HepG2 (cell line): ENCODE measurements around the gene RAET1L. TPM values are rescaled to one million over a fixed set of nuclear protein-coding genes. Genes with fewer than 3 reads are reported as not detected.
A peak's percentile ranks its signal among the peaks of the same experiment; 100 is the strongest.

Experiments used
- AGO2 ChIP-seq: fragments of 200-400 bp; formaldehyde crosslinking; optimal IDR thresholded peaks from 2 replicates; pipeline ENCODE3; 2017; ENCODE audit warnings: mild to moderate bottlenecking, low read depth, low read length, moderate library complexity
- CREBL2 ChIP-seq: sonication (generic); formaldehyde crosslinking; IDR thresholded peaks from 2 replicates; pipeline ENCODE4 v1.8.1; 2023; ENCODE audit warnings: missing genetic modification reagents, mild to moderate bottlenecking, borderline replicate concordance
- HIVEP1 ChIP-seq: sonication (generic); formaldehyde crosslinking; IDR thresholded peaks from 2 replicates; pipeline ENCODE4 v1.4.0; 2020; ENCODE audit warnings: mild to moderate bottlenecking, missing genetic modification reagents
- KDM2A ChIP-seq: sonication (generic); formaldehyde crosslinking; IDR thresholded peaks from 2 replicates; pipeline ENCODE4 v1.4.0; 2020; ENCODE audit warnings: low read depth, missing genetic modification reagents, borderline replicate concordance
- KLF15 ChIP-seq: sonication (generic); formaldehyde crosslinking; IDR thresholded peaks from 2 replicates; pipeline ENCODE4 v1.8.1; 2023; ENCODE audit warnings: borderline replicate concordance, mild to moderate bottlenecking, inconsistent platforms, missing genetic modification reagents, mixed read lengths
- MLXIP ChIP-seq: sonication (generic); formaldehyde crosslinking; IDR thresholded peaks from 2 replicates; pipeline ENCODE4 v1.9.0; 2021; ENCODE audit warnings: missing genetic modification reagents, borderline replicate concordance
- POLR2G ChIP-seq: fragments of 200-400 bp; formaldehyde crosslinking; IDR thresholded peaks from 2 replicates; pipeline ENCODE4 v1.6.1; 2018; ENCODE audit warnings: mild to moderate bottlenecking, low read depth, low read length, moderate library complexity
- SKIL ChIP-seq: sonication (generic); formaldehyde crosslinking; IDR thresholded peaks from 2 replicates; pipeline ENCODE4 v1.8.0; 2022; ENCODE audit warnings: missing genetic modification reagents, mild to moderate bottlenecking, moderate library complexity, borderline replicate concordance
- SSRP1 ChIP-seq: IDR thresholded peaks from 2 replicates; pipeline ENCODE4 v1.6.1; 2016; ENCODE audit warnings: control low read depth
- TOPORS ChIP-seq: sonication (generic); formaldehyde crosslinking; IDR thresholded peaks from 2 replicates; pipeline ENCODE4 v1.8.0; 2023; ENCODE audit warnings: mild to moderate bottlenecking, missing genetic modification reagents
- ZMAT3 ChIP-seq: sonication (generic); formaldehyde crosslinking; conservative IDR thresholded peaks from 2 replicates; pipeline ENCODE4 v1.7.0; 2021; ENCODE audit warnings: missing genetic modification reagents
- ZNF556 ChIP-seq: sonication (generic); formaldehyde crosslinking; IDR thresholded peaks from 2 replicates; pipeline ENCODE4 v1.4.0; 2020; ENCODE audit warnings: mild to moderate bottlenecking, missing genetic modification reagents, borderline replicate concordance
- ZNF878 ChIP-seq: sonication (generic); formaldehyde crosslinking; IDR thresholded peaks from 2 replicates; pipeline ENCODE4 v1.8.1; 2023; ENCODE audit warnings: mild to moderate bottlenecking, missing genetic modification reagents, moderate library complexity
- ZSCAN21 ChIP-seq: sonication (generic); formaldehyde crosslinking; IDR thresholded peaks from 2 replicates; pipeline ENCODE4 v1.8.0; 2022; ENCODE audit warnings: mild to moderate bottlenecking, missing genetic modification reagents, moderate library complexity, borderline replicate concordance
- ZSCAN22 ChIP-seq: sonication (generic); formaldehyde crosslinking; IDR thresholded peaks from 2 replicates; pipeline ENCODE4 v1.4.0; 2020; ENCODE audit warnings: mild to moderate bottlenecking, missing genetic modification reagents
- polyA plus RNA-seq, 8 experiments: library from polyadenylated mRNA; depleted of rRNA in 3 of 8; stranded (reverse) in 7 of 8; unstranded in 1 of 8; fragments of >200 nt; fragmentation: Illumina TruSeq in 4 of 8; extraction: Trizol in 4 of 8; gene quantifications; 2 replicates each; pipeline versions ENCODE4 v1.2.1 to v1.2.3, GENCODE V29; 2011 to 2016; ENCODE audit warnings: low read depth in 4 of 8, missing spikeins in 1 of 8, mixed read lengths in 1 of 8; ENCODE audit not compliant: insufficient read depth in 1 of 8
- total RNA-seq, 5 experiments: library from RNA; depleted of rRNA; stranded (reverse); fragments of >200 nt; fragmentation: Illumina TruSeq; extraction: Trizol; gene quantifications; 2 replicates each; pipeline ENCODE4 v1.2.3, GENCODE V29; 2016; ENCODE audit warnings: low read depth in 1 of 5

Gene RAET1L
- total and polyA plus RNA-seq, 2 of the 13 experiments (the other 11 are each of a cell fraction or from before 2014, with no cell fraction given): not detected

DNA sequence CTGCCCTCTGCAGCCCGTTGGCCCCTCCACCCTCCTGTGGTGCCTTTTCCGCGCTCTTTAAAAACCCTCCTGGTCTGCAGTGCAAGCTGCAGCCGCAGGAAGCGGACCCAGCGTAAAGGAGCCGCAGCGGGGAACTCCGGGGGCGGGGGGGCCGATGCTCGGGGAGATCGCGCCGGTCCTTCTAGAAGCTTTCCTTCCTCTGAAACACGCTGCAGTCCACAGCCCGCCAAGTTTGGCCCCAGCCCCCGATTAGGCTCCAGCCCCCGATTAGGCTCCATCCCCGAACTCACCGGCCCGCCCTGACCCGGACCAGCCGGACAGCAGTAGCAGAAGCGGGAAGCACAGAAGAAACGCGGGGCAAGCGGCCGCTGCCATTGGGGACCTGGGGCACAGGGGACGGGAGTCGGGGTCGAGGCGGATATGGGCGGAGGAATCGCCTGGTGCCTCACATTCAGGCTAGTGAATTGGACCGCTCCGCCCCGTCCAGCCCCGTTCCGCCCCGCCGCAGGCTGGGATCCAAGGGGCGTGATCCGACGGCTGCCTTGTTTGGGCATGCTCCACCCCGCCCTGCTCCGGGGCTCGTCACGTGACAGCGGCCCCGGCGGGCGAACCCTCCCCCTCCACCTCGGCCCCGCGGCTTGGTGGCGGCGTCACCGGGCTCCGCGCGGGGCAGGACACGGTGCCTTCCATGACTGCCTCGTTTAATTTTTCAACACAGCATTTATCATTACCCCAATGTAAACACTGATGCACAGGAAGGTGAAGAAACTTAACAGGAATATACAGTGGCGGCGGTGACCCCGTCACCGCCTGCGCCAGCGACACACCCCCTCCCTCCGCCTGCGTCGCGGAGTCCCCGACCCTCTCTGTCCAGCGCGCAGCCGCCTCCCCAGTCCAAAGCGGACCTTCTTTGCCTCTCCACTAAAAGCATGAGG is 20.3 kb downstream of the RAET1L start (continued):
- TF ChIP-seq KDM2A (CRISPR knock-in tag) (peak; percentile 79), ZMAT3 (CRISPR knock-in tag) (no peak), HIVEP1 (CRISPR knock-in tag) (no peak), ZSCAN21 (peak; percentile 89), KLF15 (CRISPR knock-in tag) (no peak), SSRP1 (no peak), ZSCAN22 (CRISPR knock-in tag) (no peak), CREBL2 (no peak), TOPORS (CRISPR knock-in tag) (no peak), SKIL (CRISPR knock-in tag) (no peak; the same call in 1 of the 2 replicates), ZNF878 (no peak), ZNF556 (CRISPR knock-in tag) (peak; percentile 16; the same call in 1 of the 2 replicates), POLR2G (peak; percentile 33; the same call in 1 of the 2 replicates), MLXIP (CRISPR knock-in tag) (no peak), AGO2 (no peak)
